ENCODE results near the gene E2F4. TPM values are rescaled to one million over a fixed set of nuclear protein-coding genes. Genes with fewer than 3 reads are reported as not detected.

The E2F4 gene
- total and polyA plus RNA-seq, 2 of the 13 experiments (the other 11 are each of a cell fraction or from before 2014, with no cell fraction given), result 84.8 to 91.2 TPM

DNA sequence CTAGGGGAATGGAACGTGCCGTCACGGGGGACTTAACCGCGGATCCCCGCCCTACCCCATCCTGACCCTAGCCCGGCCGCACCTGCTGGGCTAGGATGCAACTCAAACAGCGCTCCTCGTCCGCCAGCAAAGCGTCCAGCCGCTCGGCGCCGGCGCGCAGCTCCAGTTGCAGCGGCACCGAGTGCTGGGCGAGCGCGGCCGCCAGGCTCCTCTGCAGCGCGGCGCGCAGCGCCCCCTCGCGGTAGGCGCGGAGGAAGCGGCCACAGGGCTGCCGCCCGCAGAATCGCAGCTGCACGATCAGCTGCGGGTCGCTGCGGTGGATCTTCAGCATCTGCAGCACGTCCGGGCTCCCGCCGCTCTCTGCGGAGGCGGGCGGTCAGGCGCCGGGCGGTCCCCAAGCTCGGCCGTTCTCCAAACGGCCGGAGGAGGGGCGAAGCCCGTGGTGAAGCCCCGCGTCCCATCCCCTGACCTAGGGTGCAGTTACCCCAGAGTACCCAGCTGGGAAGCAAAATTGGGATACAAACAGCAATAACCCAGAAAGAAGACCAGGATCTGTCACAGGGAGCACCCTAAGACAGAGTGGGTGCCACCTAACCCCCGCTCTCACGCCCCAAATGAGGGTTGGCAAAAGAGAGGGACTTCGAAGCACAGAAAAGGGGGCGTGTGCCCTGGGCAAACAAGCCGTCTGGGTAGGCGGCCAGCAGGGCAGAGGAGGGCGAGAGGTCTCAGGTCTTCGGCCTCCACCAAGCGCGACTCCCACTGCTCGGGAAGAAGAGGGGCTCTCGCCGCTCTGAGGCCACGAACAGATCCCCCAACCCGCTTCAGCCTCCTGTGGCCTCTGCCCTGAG, 36.4 kb upstream of the E2F4 start (continued):
- TF ChIP-seq, protein P1, sequence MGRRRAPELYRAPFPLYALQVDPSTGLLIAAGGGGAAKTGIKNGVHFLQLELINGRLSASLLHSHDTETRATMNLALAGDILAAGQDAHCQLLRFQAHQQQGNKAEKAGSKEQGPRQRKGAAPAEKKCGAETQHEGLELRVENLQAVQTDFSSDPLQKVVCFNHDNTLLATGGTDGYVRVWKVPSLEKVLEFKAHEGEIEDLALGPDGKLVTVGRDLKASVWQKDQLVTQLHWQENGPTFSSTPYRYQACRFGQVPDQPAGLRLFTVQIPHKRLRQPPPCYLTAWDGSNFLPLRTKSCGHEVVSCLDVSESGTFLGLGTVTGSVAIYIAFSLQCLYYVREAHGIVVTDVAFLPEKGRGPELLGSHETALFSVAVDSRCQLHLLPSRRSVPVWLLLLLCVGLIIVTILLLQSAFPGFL (CRISPR knock-in tag; IDR thresholded peaks at IDR 0.05), result no peak
- TF ChIP-seq, protein P2, sequence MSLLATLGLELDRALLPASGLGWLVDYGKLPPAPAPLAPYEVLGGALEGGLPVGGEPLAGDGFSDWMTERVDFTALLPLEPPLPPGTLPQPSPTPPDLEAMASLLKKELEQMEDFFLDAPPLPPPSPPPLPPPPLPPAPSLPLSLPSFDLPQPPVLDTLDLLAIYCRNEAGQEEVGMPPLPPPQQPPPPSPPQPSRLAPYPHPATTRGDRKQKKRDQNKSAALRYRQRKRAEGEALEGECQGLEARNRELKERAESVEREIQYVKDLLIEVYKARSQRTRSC (CRISPR knock-in tag; IDR thresholded peaks at IDR 0.05; ENCODE audit: low read depth), result 0 out of 2 replicates have a peak, but pooled peaks have one; percentile 84
- TF ChIP-seq, protein P3, sequence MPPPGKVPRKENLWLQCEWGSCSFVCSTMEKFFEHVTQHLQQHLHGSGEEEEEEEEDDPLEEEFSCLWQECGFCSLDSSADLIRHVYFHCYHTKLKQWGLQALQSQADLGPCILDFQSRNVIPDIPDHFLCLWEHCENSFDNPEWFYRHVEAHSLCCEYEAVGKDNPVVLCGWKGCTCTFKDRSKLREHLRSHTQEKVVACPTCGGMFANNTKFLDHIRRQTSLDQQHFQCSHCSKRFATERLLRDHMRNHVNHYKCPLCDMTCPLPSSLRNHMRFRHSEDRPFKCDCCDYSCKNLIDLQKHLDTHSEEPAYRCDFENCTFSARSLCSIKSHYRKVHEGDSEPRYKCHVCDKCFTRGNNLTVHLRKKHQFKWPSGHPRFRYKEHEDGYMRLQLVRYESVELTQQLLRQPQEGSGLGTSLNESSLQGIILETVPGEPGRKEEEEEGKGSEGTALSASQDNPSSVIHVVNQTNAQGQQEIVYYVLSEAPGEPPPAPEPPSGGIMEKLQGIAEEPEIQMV (CRISPR knock-in tag; IDR thresholded peaks at IDR 0.05; ENCODE audit: low read depth), result peak; percentile 78; the same call in 1 of the 2 replicates
- TF ChIP-seq, protein P4, sequence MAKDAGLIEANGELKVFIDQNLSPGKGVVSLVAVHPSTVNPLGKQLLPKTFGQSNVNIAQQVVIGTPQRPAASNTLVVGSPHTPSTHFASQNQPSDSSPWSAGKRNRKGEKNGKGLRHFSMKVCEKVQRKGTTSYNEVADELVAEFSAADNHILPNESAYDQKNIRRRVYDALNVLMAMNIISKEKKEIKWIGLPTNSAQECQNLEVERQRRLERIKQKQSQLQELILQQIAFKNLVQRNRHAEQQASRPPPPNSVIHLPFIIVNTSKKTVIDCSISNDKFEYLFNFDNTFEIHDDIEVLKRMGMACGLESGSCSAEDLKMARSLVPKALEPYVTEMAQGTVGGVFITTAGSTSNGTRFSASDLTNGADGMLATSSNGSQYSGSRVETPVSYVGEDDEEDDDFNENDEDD (CRISPR knock-in tag; IDR thresholded peaks at IDR 0.05; ENCODE audit: borderline replicate concordance), result peak; percentile 32; the same call in 1 of the 2 replicates
- TF ChIP-seq REPIN1 (CRISPR knock-in tag; IDR thresholded peaks at IDR 0.05; ENCODE audit: borderline replicate concordance, low read depth) (peak; percentile 74; the same call in 1 of the 2 replicates), CBX2 (IDR thresholded peaks at IDR 0.05; ENCODE audit: low read depth, low read length) (no peak), CBX2 (CRISPR knock-in tag; IDR thresholded peaks at IDR 0.05; ENCODE audit: low read depth) (no peak), RARG (CRISPR knock-in tag; IDR thresholded peaks at IDR 0.05; ENCODE audit: low read depth) (no peak), AGO1 (IDR thresholded peaks at IDR 0.05; ENCODE audit: low read depth, low read length, poor library complexity, severe bottlenecking) (peak; percentile 87), HDAC1 (CRISPR knock-in tag; IDR thresholded peaks at IDR 0.05) (0 out of 2 replicates have a peak, but pooled peaks have one; percentile 7), MTA1 (CRISPR knock-in tag; IDR thresholded peaks at IDR 0.05; ENCODE audit: borderline replicate concordance) (0 out of 2 replicates have a peak, but pooled peaks have one; percentile 48), RBFOX2 (IDR thresholded peaks at IDR 0.05; ENCODE audit: low read depth, low read length) (no peak)
- TF ChIP-seq, protein P5, sequence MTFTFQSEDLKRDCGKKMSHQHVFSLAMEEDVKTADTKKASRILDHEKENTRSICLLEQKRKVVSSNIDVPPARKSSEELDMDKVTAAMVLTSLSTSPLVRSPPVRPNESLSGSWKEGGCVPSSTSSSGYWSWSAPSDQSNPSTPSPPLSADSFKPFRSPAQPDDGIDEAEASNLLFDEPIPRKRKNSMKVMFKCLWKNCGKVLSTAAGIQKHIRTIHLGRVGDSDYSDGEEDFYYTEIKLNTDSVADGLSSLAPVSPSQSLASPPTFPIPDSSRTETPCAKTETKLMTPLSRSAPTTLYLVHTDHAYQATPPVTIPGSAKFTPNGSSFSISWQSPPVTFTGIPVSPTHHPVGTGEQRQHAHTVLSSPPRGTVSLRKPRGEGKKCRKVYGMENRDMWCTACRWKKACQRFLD (CRISPR knock-in tag; IDR thresholded peaks at IDR 0.05; ENCODE audit: borderline replicate concordance), result 0 out of 2 replicates have a peak, but pooled peaks have one; percentile 31
- TF ChIP-seq, protein P6, sequence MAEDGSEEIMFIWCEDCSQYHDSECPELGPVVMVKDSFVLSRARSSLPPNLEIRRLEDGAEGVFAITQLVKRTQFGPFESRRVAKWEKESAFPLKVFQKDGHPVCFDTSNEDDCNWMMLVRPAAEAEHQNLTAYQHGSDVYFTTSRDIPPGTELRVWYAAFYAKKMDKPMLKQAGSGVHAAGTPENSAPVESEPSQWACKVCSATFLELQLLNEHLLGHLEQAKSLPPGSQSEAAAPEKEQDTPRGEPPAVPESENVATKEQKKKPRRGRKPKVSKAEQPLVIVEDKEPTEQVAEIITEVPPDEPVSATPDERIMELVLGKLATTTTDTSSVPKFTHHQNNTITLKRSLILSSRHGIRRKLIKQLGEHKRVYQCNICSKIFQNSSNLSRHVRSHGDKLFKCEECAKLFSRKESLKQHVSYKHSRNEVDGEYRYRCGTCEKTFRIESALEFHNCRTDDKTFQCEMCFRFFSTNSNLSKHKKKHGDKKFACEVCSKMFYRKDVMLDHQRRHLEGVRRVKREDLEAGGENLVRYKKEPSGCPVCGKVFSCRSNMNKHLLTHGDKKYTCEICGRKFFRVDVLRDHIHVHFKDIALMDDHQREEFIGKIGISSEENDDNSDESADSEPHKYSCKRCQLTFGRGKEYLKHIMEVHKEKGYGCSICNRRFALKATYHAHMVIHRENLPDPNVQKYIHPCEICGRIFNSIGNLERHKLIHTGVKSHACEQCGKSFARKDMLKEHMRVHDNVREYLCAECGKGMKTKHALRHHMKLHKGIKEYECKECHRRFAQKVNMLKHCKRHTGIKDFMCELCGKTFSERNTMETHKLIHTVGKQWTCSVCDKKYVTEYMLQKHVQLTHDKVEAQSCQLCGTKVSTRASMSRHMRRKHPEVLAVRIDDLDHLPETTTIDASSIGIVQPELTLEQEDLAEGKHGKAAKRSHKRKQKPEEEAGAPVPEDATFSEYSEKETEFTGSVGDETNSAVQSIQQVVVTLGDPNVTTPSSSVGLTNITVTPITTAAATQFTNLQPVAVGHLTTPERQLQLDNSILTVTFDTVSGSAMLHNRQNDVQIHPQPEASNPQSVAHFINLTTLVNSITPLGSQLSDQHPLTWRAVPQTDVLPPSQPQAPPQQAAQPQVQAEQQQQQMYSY (CRISPR knock-in tag; IDR thresholded peaks at IDR 0.05), result 0 out of 2 replicates have a peak, but pooled peaks have one; percentile 36
- TF ChIP-seq, protein P7, sequence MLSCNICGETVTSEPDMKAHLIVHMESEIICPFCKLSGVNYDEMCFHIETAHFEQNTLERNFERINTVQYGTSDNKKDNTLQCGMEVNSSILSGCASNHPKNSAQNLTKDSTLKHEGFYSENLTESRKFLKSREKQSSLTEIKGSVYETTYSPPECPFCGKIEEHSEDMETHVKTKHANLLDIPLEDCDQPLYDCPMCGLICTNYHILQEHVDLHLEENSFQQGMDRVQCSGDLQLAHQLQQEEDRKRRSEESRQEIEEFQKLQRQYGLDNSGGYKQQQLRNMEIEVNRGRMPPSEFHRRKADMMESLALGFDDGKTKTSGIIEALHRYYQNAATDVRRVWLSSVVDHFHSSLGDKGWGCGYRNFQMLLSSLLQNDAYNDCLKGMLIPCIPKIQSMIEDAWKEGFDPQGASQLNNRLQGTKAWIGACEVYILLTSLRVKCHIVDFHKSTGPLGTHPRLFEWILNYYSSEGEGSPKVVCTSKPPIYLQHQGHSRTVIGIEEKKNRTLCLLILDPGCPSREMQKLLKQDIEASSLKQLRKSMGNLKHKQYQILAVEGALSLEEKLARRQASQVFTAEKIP (CRISPR knock-in tag; IDR thresholded peaks at IDR 0.05; ENCODE audit: borderline replicate concordance), result no peak
